A549 (cell line): ENCODE results near the gene STX16.

Source experiments
- CHD4 ChIP-seq: fragments of 200-600 bp; sonication (generic); IDR thresholded peaks from 2 replicates; pipeline ENCODE4 v1.6.1; 2016; ENCODE audit warnings: antibody characterized with exemption, mild to moderate bottlenecking, borderline replicate concordance
- EP300 ChIP-seq, 2 experiments: fragments of >200 bp; sonication (Bioruptor Twin); formaldehyde crosslinking; IDR thresholded peaks; 2 replicates in 1 of 2; 3 replicates in 1 of 2; pipeline ENCODE4 v1.6.1; 2016 to 2017
- FOXS1 ChIP-seq: fragments of 250-450 bp; sonication (Bioruptor Pico); IDR thresholded peaks from 2 replicates; pipeline ENCODE4 v1.5.0; 2020; ENCODE audit warnings: mild to moderate bottlenecking, moderate library complexity
- KDM1A ChIP-seq: fragments of 200-600 bp; sonication (generic); IDR thresholded peaks from 2 replicates; pipeline ENCODE4 v1.6.1; 2016; ENCODE audit warnings: low read depth, mild to moderate bottlenecking
- PHF8 ChIP-seq: fragments of 200-600 bp; sonication (generic); IDR thresholded peaks from 2 replicates; pipeline ENCODE4 v1.6.1; 2016; ENCODE audit warnings: low read depth, mild to moderate bottlenecking, antibody characterized with exemption, moderate library complexity, borderline replicate concordance
- POLR2A ChIP-seq: IDR thresholded peaks from 2 replicates; pipeline ENCODE4 v1.6.1; 2012; ENCODE audit warnings: mild to moderate bottlenecking, low read length
- RAD21 ChIP-seq, 2 experiments: fragments of >200 bp in 1 of 2; sonication (Bioruptor Twin) in 1 of 2; formaldehyde crosslinking in 1 of 2; IDR thresholded peaks in 1 of 2; conservative IDR thresholded peaks in 1 of 2; 2 replicates in 1 of 2; 3 replicates in 1 of 2; pipeline ENCODE4 v1.6.1; 2012 to 2018; ENCODE audit warnings: inconsistent platforms in 1 of 2
- RCOR1 ChIP-seq: fragments of 150-350 bp; IDR thresholded peaks from 2 replicates; pipeline ENCODE4 v1.6.1; 2014; ENCODE audit warnings: antibody characterized with exemption, low read length, low read depth
- ZC3H11A ChIP-seq: fragments of 450-650 bp; IDR thresholded peaks from 2 replicates; pipeline ENCODE4 v1.6.1; 2014; ENCODE audit warnings: antibody characterized with exemption, mild to moderate bottlenecking
- TF ChIP-seq, protein P1 (sequence below): fragments of 450-650 bp; IDR thresholded peaks from 2 replicates; pipeline ENCODE4 v1.6.1; 2014; ENCODE audit warnings: antibody characterized with exemption
- TF ChIP-seq, protein P2 (sequence below): fragments of 200-600 bp; sonication (generic); IDR thresholded peaks from 2 replicates; pipeline ENCODE4 v1.6.1; 2016; ENCODE audit warnings: antibody characterized with exemption, mild to moderate bottlenecking, moderate library complexity
- TF ChIP-seq, protein P3 (sequence below): IDR thresholded peaks from 2 replicates; pipeline ENCODE4 v1.6.1; 2012

DNA sequence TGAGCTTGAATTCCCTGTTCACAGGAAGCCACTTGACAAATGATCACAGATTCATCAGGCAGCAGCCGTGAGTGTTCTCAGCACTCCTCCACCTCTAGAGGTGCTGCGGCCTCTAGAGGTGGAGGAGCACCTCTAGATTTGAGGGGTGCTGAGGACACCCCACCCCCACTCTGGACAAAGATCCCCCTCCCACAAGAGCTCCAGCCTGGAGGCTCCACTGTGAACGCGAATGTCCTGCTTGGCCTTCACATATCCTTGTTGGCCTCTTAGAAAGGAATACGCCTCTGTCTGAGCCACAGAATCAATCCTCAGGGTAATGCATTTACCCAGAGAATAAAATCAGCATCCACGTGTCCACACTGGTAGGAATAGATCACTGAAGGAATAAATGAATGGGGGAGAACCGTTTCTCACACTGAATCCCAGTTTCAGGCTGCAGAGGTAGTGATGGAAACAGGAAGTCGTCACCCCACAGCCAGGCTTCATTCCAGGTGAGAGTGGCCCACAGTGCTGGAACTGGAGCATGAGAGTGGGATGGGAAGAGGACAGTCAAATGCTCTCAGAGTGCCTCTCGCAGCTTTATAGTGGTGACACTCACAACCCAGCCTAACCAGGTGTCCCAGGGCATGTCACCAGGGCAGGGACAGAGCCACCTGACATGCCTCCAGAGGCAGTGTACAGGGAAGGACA, 58.1 kb downstream of the STX16 start:
- no peak for TF ChIP-seq RCOR1
- no peak for TF ChIP-seq CHD4
- no peak for TF ChIP-seq ZC3H11A
- TF ChIP-seq PHF8: no peak
- TF ChIP-seq POLR2A: no peak
- no peak for TF ChIP-seq FOXS1 (CRISPR knock-in tag)
- TF ChIP-seq KDM1A: no peak
- no peak for TF ChIP-seq EP300 (IDR thresholded peaks at IDR 0.05)
- TF ChIP-seq, protein P1, sequence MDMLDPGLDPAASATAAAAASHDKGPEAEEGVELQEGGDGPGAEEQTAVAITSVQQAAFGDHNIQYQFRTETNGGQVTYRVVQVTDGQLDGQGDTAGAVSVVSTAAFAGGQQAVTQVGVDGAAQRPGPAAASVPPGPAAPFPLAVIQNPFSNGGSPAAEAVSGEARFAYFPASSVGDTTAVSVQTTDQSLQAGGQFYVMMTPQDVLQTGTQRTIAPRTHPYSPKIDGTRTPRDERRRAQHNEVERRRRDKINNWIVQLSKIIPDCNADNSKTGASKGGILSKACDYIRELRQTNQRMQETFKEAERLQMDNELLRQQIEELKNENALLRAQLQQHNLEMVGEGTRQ: no peak
- TF ChIP-seq, protein P2, sequence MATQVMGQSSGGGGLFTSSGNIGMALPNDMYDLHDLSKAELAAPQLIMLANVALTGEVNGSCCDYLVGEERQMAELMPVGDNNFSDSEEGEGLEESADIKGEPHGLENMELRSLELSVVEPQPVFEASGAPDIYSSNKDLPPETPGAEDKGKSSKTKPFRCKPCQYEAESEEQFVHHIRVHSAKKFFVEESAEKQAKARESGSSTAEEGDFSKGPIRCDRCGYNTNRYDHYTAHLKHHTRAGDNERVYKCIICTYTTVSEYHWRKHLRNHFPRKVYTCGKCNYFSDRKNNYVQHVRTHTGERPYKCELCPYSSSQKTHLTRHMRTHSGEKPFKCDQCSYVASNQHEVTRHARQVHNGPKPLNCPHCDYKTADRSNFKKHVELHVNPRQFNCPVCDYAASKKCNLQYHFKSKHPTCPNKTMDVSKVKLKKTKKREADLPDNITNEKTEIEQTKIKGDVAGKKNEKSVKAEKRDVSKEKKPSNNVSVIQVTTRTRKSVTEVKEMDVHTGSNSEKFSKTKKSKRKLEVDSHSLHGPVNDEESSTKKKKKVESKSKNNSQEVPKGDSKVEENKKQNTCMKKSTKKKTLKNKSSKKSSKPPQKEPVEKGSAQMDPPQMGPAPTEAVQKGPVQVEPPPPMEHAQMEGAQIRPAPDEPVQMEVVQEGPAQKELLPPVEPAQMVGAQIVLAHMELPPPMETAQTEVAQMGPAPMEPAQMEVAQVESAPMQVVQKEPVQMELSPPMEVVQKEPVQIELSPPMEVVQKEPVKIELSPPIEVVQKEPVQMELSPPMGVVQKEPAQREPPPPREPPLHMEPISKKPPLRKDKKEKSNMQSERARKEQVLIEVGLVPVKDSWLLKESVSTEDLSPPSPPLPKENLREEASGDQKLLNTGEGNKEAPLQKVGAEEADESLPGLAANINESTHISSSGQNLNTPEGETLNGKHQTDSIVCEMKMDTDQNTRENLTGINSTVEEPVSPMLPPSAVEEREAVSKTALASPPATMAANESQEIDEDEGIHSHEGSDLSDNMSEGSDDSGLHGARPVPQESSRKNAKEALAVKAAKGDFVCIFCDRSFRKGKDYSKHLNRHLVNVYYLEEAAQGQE: no peak
- no peak for TF ChIP-seq RAD21 (conservative IDR thresholded peaks at IDR 0.05 in 1 of 2, IDR thresholded peaks at IDR 0.05 in 1 of 2)
- TF ChIP-seq, protein P3, sequence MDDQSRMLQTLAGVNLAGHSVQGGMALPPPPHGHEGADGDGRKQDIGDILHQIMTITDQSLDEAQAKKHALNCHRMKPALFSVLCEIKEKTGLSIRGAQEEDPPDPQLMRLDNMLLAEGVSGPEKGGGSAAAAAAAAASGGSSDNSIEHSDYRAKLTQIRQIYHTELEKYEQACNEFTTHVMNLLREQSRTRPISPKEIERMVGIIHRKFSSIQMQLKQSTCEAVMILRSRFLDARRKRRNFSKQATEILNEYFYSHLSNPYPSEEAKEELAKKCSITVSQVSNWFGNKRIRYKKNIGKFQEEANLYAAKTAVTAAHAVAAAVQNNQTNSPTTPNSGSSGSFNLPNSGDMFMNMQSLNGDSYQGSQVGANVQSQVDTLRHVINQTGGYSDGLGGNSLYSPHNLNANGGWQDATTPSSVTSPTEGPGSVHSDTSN: no peak
